Fibroblast of lung (primary cell): Measurements from ENCODE around the gene TBL2. TPM values are rescaled to one million over a fixed set of nuclear protein-coding genes. Genes with fewer than 3 reads are reported as not detected.

Source experiments
- DNase-seq, 2 donors: peaks; one replicate each; pipeline versions ENCODE4 v3.0.0 to v3.0.0-alpha.2; 2010; ENCODE audit warnings: low read depth in 2 of 2
- H2AFZ ChIP-seq: 2 replicates; pipeline ENCODE4 v1.5.1; 2012; ENCODE audit warnings: low read length, control low read depth, inconsistent platforms
- H3K27ac ChIP-seq: 2 replicates; pipeline ENCODE4 v1.5.1; 2011; ENCODE audit warnings: low read length, control low read depth; ENCODE audit not compliant: insufficient read depth
- H3K27me3 ChIP-seq: 2 replicates; pipeline ENCODE4 v1.5.1; 2011; ENCODE audit warnings: mild to moderate bottlenecking, low read length; ENCODE audit not compliant: control insufficient read depth, insufficient read depth
- H3K36me3 ChIP-seq: 2 replicates; pipeline ENCODE4 v1.5.1; 2011; ENCODE audit warnings: low read length; ENCODE audit not compliant: control insufficient read depth, insufficient read depth
- H3K4me1 ChIP-seq: 2 replicates; pipeline ENCODE4 v1.5.1; 2011; ENCODE audit warnings: low read length; ENCODE audit not compliant: control insufficient read depth, insufficient read depth; ENCODE audit errors: extremely low read depth
- H3K4me2 ChIP-seq: 2 replicates; pipeline ENCODE4 v1.5.1; 2011; ENCODE audit warnings: low read length, control low read depth; ENCODE audit not compliant: insufficient read depth; ENCODE audit errors: extremely low read depth
- H3K4me3 ChIP-seq, 4 experiments: fragments of 200-600 bp in 1 of 4; sonication (generic) in 1 of 4; replicated peaks in 1 of 4; 2 replicates each; pipeline ENCODE4 v1.5.1; 2011 to 2016; ENCODE audit warnings: low read length in 4 of 4, low read depth in 3 of 4, mild to moderate bottlenecking in 3 of 4, control low read depth in 2 of 4, inconsistent platforms in 1 of 4, mixed read lengths in 1 of 4; ENCODE audit not compliant: insufficient read depth in 1 of 4; ENCODE audit errors: control extremely low read depth in 1 of 4
- H3K79me2 ChIP-seq: 2 replicates; pipeline ENCODE4 v1.5.1; 2012; ENCODE audit warnings: mild to moderate bottlenecking, low read length, inconsistent platforms; ENCODE audit not compliant: control insufficient read depth, insufficient read depth
- H3K9ac ChIP-seq: 2 replicates; pipeline ENCODE4 v1.5.1; 2011; ENCODE audit warnings: mild to moderate bottlenecking, low read length, control low read depth; ENCODE audit not compliant: insufficient read depth
- H3K9me3 ChIP-seq: 2 replicates; pipeline ENCODE4 v1.5.1; 2012; ENCODE audit warnings: low read depth, low read length; ENCODE audit not compliant: control insufficient read depth, insufficient read depth
- H4K20me1 ChIP-seq: 2 replicates; pipeline ENCODE4 v1.5.1; 2011; ENCODE audit warnings: low read length; ENCODE audit not compliant: control insufficient read depth, insufficient read depth; ENCODE audit errors: extremely low read depth
- EZH2 ChIP-seq: IDR thresholded peaks from 2 replicates; pipeline ENCODE4 v1.5.1; 2012; ENCODE audit warnings: low read length, control low read depth, mild to moderate bottlenecking; ENCODE audit errors: missing control alignments
- polyA plus RNA-seq, 2 donors: library from polyadenylated mRNA; depleted of rRNA in 1 of 2; stranded (reverse) in 1 of 2; unstranded in 1 of 2; fragments of >200 nt; gene quantifications; 2 replicates each; pipeline ENCODE4 v1.2.1, GENCODE V29; 2011 to 2012; ENCODE audit warnings: missing spikeins in 1 of 2
- total RNA-seq: library from RNA; depleted of rRNA; stranded (reverse); fragments of >200 nt; gene quantifications from 2 replicates; pipeline ENCODE4 v1.2.1, GENCODE V29; 2014
- TF ChIP-seq, protein P1 (sequence below), 2 donors: IDR thresholded peaks in 1 of 2; conservative IDR thresholded peaks in 1 of 2; 1 replicate in 1 of 2; 2 replicates in 1 of 2; pipeline ENCODE4 v1.5.1; 2011 to 2012; ENCODE audit warnings: low read length in 2 of 2, control low read depth in 1 of 2, inconsistent platforms in 1 of 2, low read depth in 1 of 2, mild to moderate bottlenecking in 1 of 2

The TBL2 gene
- total and polyA plus RNA-seq, 2 donors (not counting 1 experiment from before 2014, with no cell fraction given): 40.1 to 58.6 TPM

DNA sequence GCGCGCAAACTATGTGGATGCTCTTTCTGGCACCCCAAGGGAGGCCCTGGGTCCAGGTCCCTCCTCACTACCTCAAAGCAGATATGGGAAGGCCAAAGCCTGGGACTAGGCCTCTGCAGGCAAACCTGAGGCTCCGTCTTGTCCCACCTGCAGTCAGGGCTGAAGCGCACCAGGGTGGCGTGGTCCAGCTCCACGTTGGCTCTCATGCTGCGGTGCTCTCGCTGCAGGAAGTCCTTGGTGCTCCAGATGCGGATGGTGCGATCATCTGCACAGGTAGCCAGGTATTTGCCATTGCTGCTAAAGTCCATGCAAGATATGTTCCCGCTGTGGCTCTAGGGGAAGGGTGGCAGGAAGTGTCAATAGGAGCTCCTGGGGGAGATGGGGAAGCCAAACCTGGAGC is 4.6 kb downstream of the TBL2 start:
- Histone ChIP-seq H3K9me3 (no peaks in the 10 kb centered on the region), H3K9ac (no peak overlapping the region), H3K4me3 (no peak overlapping the region), H3K27ac (no peak overlapping the region), H3K36me3 (peaks cover 30% of the 10 kb centered on the region), H3K27me3 (no peaks in the 10 kb centered on the region), H3K4me2 (no peak overlapping the region), H4K20me1 (no peaks in the 10 kb centered on the region), H2AFZ (no peak overlapping the region), H3K79me2 (peaks cover 30% of the 10 kb centered on the region), H3K4me1 (peaks cover 7% of the 10 kb centered on the region)
- no peak for TF ChIP-seq EZH2
- TF ChIP-seq, protein P1, sequence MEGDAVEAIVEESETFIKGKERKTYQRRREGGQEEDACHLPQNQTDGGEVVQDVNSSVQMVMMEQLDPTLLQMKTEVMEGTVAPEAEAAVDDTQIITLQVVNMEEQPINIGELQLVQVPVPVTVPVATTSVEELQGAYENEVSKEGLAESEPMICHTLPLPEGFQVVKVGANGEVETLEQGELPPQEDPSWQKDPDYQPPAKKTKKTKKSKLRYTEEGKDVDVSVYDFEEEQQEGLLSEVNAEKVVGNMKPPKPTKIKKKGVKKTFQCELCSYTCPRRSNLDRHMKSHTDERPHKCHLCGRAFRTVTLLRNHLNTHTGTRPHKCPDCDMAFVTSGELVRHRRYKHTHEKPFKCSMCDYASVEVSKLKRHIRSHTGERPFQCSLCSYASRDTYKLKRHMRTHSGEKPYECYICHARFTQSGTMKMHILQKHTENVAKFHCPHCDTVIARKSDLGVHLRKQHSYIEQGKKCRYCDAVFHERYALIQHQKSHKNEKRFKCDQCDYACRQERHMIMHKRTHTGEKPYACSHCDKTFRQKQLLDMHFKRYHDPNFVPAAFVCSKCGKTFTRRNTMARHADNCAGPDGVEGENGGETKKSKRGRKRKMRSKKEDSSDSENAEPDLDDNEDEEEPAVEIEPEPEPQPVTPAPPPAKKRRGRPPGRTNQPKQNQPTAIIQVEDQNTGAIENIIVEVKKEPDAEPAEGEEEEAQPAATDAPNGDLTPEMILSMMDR (conservative IDR thresholded peaks at IDR 0.05 in 1 of 2, IDR thresholded peaks at IDR 0.05 in 1 of 2; ENCODE audit: low read depth in 1 of 2, low read length in 2 of 2): no peak
- no peak for DNase-seq

DNA sequence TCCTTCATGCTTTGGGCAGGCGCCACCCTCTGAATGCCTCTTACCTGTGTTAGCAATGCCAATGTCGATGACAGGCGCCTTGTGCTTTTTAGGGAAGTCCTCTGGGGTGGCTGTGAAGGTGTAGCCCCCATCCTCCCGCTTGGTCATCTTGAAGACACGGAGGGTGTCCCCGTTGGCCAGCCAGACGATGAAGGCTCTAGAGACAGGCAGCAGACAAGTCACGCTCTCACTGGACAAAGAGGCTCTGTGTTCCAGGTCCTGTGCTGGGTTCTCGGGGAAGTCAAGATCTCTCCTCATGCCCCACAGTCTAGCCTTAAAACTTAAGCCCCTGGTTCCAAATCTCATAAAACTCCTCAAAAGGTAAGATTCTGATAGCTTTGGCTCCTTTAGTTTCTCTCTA is 5.1 kb downstream of the TBL2 start:
- DNase-seq: no peak
- H3K4me1 ChIP-seq: peaks cover 7% of the 10 kb centered on the region
- H3K9ac ChIP-seq: no peak overlapping the region
- no peak overlapping the region for H3K4me2 ChIP-seq
- no peaks in the 10 kb centered on the region for H4K20me1 ChIP-seq
- peaks cover 30% of the 10 kb centered on the region for H3K36me3 ChIP-seq
- no peak overlapping the region for H2AFZ ChIP-seq
- no peaks in the 10 kb centered on the region for H3K27me3 ChIP-seq
- TF ChIP-seq, protein P1 (conservative IDR thresholded peaks at IDR 0.05 in 1 of 2, IDR thresholded peaks at IDR 0.05 in 1 of 2; ENCODE audit: low read depth in 1 of 2, low read length in 2 of 2): no peak
- TF ChIP-seq EZH2: no peak
- no peak overlapping the region for H3K4me3 ChIP-seq
- H3K79me2 ChIP-seq: peaks cover 30% of the 10 kb centered on the region
- H3K27ac ChIP-seq: no peak overlapping the region
- H3K9me3 ChIP-seq: no peaks in the 10 kb centered on the region

DNA sequence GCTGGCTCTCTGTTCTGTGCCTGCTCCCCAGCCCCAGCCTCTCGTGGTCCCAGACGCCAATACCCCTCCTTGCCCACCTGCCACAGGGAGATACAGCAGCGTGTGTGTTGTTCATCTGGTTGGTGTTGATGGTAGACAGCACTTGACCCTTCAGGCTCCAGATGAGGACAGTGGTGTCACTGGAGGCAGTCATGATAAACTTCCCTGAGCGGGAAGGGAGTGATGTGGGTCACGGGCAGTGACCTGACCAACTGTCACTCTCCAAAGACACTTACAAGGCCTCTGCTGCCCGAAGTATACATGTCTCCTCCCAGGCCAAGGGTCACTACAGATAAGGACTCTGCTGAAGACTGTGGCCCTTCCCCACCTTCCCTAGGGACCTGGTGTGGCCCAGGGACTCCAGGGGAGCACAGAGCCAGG is 5.6 kb downstream of the TBL2 start:
- no peak for DNase-seq
- no peak overlapping the region for H3K4me3 ChIP-seq
- H4K20me1 ChIP-seq: no peaks in the 10 kb centered on the region
- H3K27ac ChIP-seq: no peak overlapping the region
- no peak overlapping the region for H3K9ac ChIP-seq
- peaks cover 26% of the 10 kb centered on the region for H3K79me2 ChIP-seq
- TF ChIP-seq, protein P1 (conservative IDR thresholded peaks at IDR 0.05 in 1 of 2, IDR thresholded peaks at IDR 0.05 in 1 of 2; ENCODE audit: low read depth in 1 of 2, low read length in 2 of 2): no peak
- TF ChIP-seq EZH2: no peak
- H3K27me3 ChIP-seq: no peaks in the 10 kb centered on the region
- no peaks in the 10 kb centered on the region for H3K9me3 ChIP-seq
- H3K36me3 ChIP-seq: peaks cover 30% of the 10 kb centered on the region
- no peak overlapping the region for H2AFZ ChIP-seq
- H3K4me1 ChIP-seq: peaks cover 5% of the 10 kb centered on the region
- H3K4me2 ChIP-seq: no peak overlapping the region
